Measurements from ENCODE around the gene IL3.

DNA sequence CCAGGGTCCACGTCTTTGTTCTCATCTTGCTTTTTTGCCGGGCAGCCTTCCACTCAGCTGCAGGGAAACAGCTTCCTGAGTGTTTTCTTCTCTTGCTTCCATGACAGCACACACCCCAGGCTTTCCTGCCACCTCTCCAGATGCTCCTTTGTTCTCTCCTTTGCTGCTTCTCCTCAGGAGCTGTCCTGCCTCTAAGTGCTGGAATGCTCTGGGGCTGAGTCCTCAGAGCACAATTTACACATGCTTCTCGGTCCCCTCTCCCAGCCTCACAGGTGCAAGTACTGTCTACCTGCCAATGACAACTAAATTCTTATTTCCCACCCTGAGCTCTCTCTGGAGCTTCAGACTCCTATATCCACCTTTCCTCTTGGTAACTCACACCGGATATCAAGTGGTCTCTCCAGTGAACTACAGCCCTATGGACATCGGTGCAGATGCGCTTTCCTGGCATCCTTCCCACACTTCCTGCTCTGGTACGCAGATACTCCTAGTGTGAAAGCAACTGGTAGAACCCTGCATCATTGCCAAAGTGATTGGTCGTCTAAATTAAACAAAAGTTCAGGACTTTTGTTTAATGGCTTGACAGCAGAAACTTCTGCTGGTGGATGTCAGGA, 35.6 kb upstream of the IL3 start:
- TF ChIP-seq EZH2 (IDR thresholded peaks at IDR 0.05; ENCODE audit: borderline replicate concordance, insufficient read depth, low read depth, low read length, poor library complexity, severe bottlenecking): no peak
- TF ChIP-seq, protein P1, sequence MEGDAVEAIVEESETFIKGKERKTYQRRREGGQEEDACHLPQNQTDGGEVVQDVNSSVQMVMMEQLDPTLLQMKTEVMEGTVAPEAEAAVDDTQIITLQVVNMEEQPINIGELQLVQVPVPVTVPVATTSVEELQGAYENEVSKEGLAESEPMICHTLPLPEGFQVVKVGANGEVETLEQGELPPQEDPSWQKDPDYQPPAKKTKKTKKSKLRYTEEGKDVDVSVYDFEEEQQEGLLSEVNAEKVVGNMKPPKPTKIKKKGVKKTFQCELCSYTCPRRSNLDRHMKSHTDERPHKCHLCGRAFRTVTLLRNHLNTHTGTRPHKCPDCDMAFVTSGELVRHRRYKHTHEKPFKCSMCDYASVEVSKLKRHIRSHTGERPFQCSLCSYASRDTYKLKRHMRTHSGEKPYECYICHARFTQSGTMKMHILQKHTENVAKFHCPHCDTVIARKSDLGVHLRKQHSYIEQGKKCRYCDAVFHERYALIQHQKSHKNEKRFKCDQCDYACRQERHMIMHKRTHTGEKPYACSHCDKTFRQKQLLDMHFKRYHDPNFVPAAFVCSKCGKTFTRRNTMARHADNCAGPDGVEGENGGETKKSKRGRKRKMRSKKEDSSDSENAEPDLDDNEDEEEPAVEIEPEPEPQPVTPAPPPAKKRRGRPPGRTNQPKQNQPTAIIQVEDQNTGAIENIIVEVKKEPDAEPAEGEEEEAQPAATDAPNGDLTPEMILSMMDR (IDR thresholded peaks at IDR 0.05): no peak

All from B cell (primary cell).